K562 (cell line): ENCODE measurements around the gene ARHGEF4. TPM values are rescaled to one million over a fixed set of nuclear protein-coding genes. Genes with fewer than 3 reads are reported as not detected.

Source experiments
- ATAC-seq: fragments of 200-7000 bp; cut with Tn5 transposase; 3 replicates; pipeline ENCODE4 v1.9.1; 2020; ENCODE audit warnings: moderate library complexity
- BruUV-seq: library from RNA; stranded (reverse); fragments of 400-500 nt; replicated peaks from 2 replicates; lab custom pipeline; 2021; lab: Mats Ljungman, UMichigan
- CTCF ChIA-PET: fragments of 300-600 bp; formaldehyde crosslinking; extraction: SDS; loops from one replicate; lab custom pipeline; 2021; ENCODE audit warnings: low intra/inter-chr PET ratio; lab: Yijun Ruan, JAX
- POLR2A ChIA-PET: fragments of 300-600, 350-650 bp; sonication (Branson Sonifier 250); formaldehyde crosslinking; extraction: SDS; loops from one replicate; lab custom pipeline; 2021; ENCODE audit warnings: antibody characterized with exemption, inconsistent platforms; lab: Yijun Ruan, JAX
- DNase-seq, 4 experiments: peaks; one replicate each; pipeline versions ENCODE4 v3.0.0 to v3.0.0-alpha.2; 2011 to 2018; ENCODE audit warnings: low spot score in 3 of 4, mixed read lengths in 3 of 4; ENCODE audit errors: extremely low read depth in 1 of 4
- FAIRE-seq: peaks from 2 replicates; lab custom pipeline; 2011; peaks lifted over from hg19 to GRCh38; lab: Jason Lieb, UNC
- H2AFZ ChIP-seq: 2 replicates; pipeline ENCODE4 v1.6.0; 2011; ENCODE audit warnings: low read depth, low read length, control low read depth, inconsistent platforms
- H3K27ac ChIP-seq: fragments of 200-600 bp; 3 replicates; pipeline ENCODE4 v1.8.0; 2011; ENCODE audit warnings: low read depth, mild to moderate bottlenecking, control low read depth, inconsistent platforms, low read length, moderate library complexity, mixed read lengths; ENCODE audit errors: extremely low read depth
- H3K27me3 ChIP-seq, 2 experiments: fragments of 300-600 bp in 1 of 2; 2 replicates in 1 of 2; 3 replicates in 1 of 2; pipeline versions ENCODE4 v1.6.0 to v1.8.0; 2011; ENCODE audit warnings: inconsistent platforms in 2 of 2, low read length in 2 of 2, mild to moderate bottlenecking in 1 of 2, mixed read lengths in 1 of 2, moderate library complexity in 1 of 2; ENCODE audit not compliant: control insufficient read depth in 2 of 2, insufficient read depth in 2 of 2
- H3K36me3 ChIP-seq: fragments of 300-600 bp; 3 replicates; pipeline ENCODE4 v1.8.0; 2011; ENCODE audit warnings: mild to moderate bottlenecking, low read length, inconsistent platforms; ENCODE audit not compliant: control insufficient read depth, insufficient read depth
- H3K4me1 ChIP-seq, 2 experiments: fragments of 200-600 bp in 1 of 2; replicated peaks in 1 of 2; 2 replicates in 1 of 2; 3 replicates in 1 of 2; pipeline versions ENCODE4 v1.5.1 to v1.8.0; 2011; ENCODE audit warnings: inconsistent platforms in 2 of 2, low read length in 2 of 2, mild to moderate bottlenecking in 1 of 2, mixed read lengths in 1 of 2, moderate library complexity in 1 of 2; ENCODE audit not compliant: control insufficient read depth in 2 of 2, insufficient read depth in 2 of 2
- H3K4me2 ChIP-seq: 2 replicates; pipeline ENCODE4 v1.6.1; 2011; ENCODE audit warnings: low read length, control low read depth, inconsistent platforms, mixed read lengths; ENCODE audit not compliant: insufficient read depth
- H3K4me3 ChIP-seq: fragments of 200-600 bp; sonication (generic), shearing (Covaris generic); 2 replicates; pipeline ENCODE4 v1.5.1; 2016; ENCODE audit warnings: control low read depth, inconsistent platforms
- H3K79me2 ChIP-seq: fragments of 200-600 bp; 3 replicates; pipeline ENCODE4 v1.8.0; 2011; ENCODE audit warnings: low read length, inconsistent platforms; ENCODE audit not compliant: control insufficient read depth, insufficient read depth
- H3K9ac ChIP-seq, 2 experiments: 2 replicates each; pipeline versions ENCODE4 v1.6.0 to v1.6.1; 2011; ENCODE audit warnings: low read depth in 2 of 2, low read length in 2 of 2, control low read depth in 1 of 2, inconsistent platforms in 1 of 2, mild to moderate bottlenecking in 1 of 2, mixed read lengths in 1 of 2; ENCODE audit not compliant: insufficient read depth in 1 of 2
- H3K9me1 ChIP-seq: one replicate; pipeline ENCODE4 v1.6.0; 2011; ENCODE audit warnings: inconsistent platforms, mild to moderate bottlenecking, low read length, moderate library complexity; ENCODE audit not compliant: control insufficient read depth, insufficient read depth
- H3K9me3 ChIP-seq: replicated peaks from 2 replicates; pipeline ENCODE4 v1.5.1; 2011; ENCODE audit warnings: low read depth, low read length, inconsistent platforms; ENCODE audit not compliant: control insufficient read depth, insufficient read depth
- H4K20me1 ChIP-seq: replicated peaks from 2 replicates; pipeline ENCODE4 v1.6.1; 2011; ENCODE audit warnings: low read length, inconsistent platforms, mixed read lengths; ENCODE audit not compliant: control insufficient read depth, insufficient read depth
- ARID2 ChIP-seq: fragments of 450-650 bp; IDR thresholded peaks from 2 replicates; pipeline ENCODE4 v1.6.1; 2017; ENCODE audit warnings: antibody characterized with exemption, mild to moderate bottlenecking
- ATF4 ChIP-seq: fragments of 450-650 bp; formaldehyde crosslinking; IDR thresholded peaks from 2 replicates; pipeline ENCODE4 v1.4.0; 2022; ENCODE audit warnings: mild to moderate bottlenecking, moderate library complexity
- DACH1 ChIP-seq: fragments of 450-650 bp; IDR thresholded peaks from 2 replicates; pipeline ENCODE4 v1.6.1; 2018; ENCODE audit not compliant: partially characterized antibody
- ERF ChIP-seq: fragments of 450-650 bp; formaldehyde crosslinking; IDR thresholded peaks from 2 replicates; pipeline ENCODE4 v1.4.0; 2020; ENCODE audit warnings: mild to moderate bottlenecking, mixed read lengths
- FOXK2 ChIP-seq, 2 experiments: fragments of 450-650 bp; IDR thresholded peaks in 1 of 2; conservative IDR thresholded peaks in 1 of 2; 2 replicates each; pipeline ENCODE4 v1.6.1; 2016; ENCODE audit warnings: low read depth in 2 of 2, mild to moderate bottlenecking in 1 of 2
- JUNB ChIP-seq: fragments of 450-650 bp; formaldehyde crosslinking; conservative IDR thresholded peaks from 2 replicates; pipeline ENCODE4 v1.4.0; 2020; ENCODE audit warnings: mild to moderate bottlenecking
- KAT7 ChIP-seq: sonication (generic); formaldehyde crosslinking; IDR thresholded peaks from 2 replicates; pipeline ENCODE4 v1.8.0; 2022; ENCODE audit warnings: missing genetic modification reagents, mild to moderate bottlenecking, borderline replicate concordance
- KDM1A ChIP-seq, 2 experiments: fragments of 450-650 bp; IDR thresholded peaks; 2 replicates each; pipeline ENCODE4 v1.6.1; 2016; ENCODE audit warnings: mild to moderate bottlenecking in 2 of 2
- KLF1 ChIP-seq: fragments of 450-650 bp; IDR thresholded peaks from 2 replicates; pipeline ENCODE4 v1.6.1; 2016; ENCODE audit warnings: missing genetic modification characterization, missing compliant biosample characterization
- RBM15 ChIP-seq: fragments of 200-400 bp; formaldehyde crosslinking; IDR thresholded peaks from 2 replicates; pipeline ENCODE4 v1.6.1; 2018; ENCODE audit warnings: mild to moderate bottlenecking, low read length, moderate library complexity; ENCODE audit not compliant: insufficient read depth
- REST ChIP-seq, 2 experiments: fragments of 450-650 bp; formaldehyde crosslinking in 1 of 2; IDR thresholded peaks; 2 replicates each; pipeline versions ENCODE4 v1.4.0 to v1.6.1; 2014 to 2020; ENCODE audit warnings: mild to moderate bottlenecking in 2 of 2, borderline replicate concordance in 1 of 2, low read depth in 1 of 2
- TBP ChIP-seq: optimal IDR thresholded peaks from 2 replicates; pipeline ENCODE3; 2011; ENCODE audit warnings: low read depth, low read length, improper control_type of control experiment
- THAP7 ChIP-seq: fragments of 250-450 bp; sonication (Bioruptor Pico); IDR thresholded peaks from 2 replicates; pipeline ENCODE4 v1.5.0; 2021
- WHSC1 ChIP-seq: IDR thresholded peaks from one replicate; pipeline ENCODE4 v1.6.1; 2012; ENCODE audit warnings: low read length, control low read depth, inconsistent platforms
- ZNF695 ChIP-seq: fragments of 450-650 bp; formaldehyde crosslinking; IDR thresholded peaks from 2 replicates; pipeline ENCODE4 v1.4.0; 2020; ENCODE audit warnings: mild to moderate bottlenecking, moderate library complexity
- WGBS: fragments of 100-300 bp; shearing (Covaris generic); methylation state at CpG from one replicate; pipeline ENCODE4 v1.1.6; 2016; ENCODE audit warnings: low coverage, mixed read lengths; ENCODE audit not compliant: insufficient coverage; ENCODE audit errors: missing lambda C conversion rate; 5-methylcytosine and 5-hydroxymethylcytosine counted together
- in situ Hi-C: fragments of 300-500 bp; cut with MboI; formaldehyde crosslinking; loops from 4 replicates; pipeline ENCODE4 v1.15.0; 2018; ENCODE audit warnings: inconsistent platforms, mixed read lengths
- intact Hi-C: fragments of 100-400 bp; cut with micrococcal nuclease; formaldehyde crosslinking; loops from 2 replicates; pipeline ENCODE4 v1.14.2; 2022
- polyA plus RNA-seq, 8 experiments: library from polyadenylated mRNA; depleted of rRNA in 4 of 8; stranded (reverse) in 5 of 8; unstranded in 3 of 8; fragments of >200 nt; fragmentation: Nextera tagmentation in 2 of 8; fragmentation: Illumina TruSeq in 1 of 8; extraction: Ambion mirVana in 2 of 8; extraction: Trizol in 1 of 8; gene quantifications; 2 replicates each; pipeline versions ENCODE4 v1.2.1 to v1.2.3, GENCODE V29; 2011 to 2014; ENCODE audit warnings: inconsistent platforms in 1 of 8, missing spikeins in 1 of 8
- total RNA-seq, 7 experiments: library from RNA; depleted of rRNA in 6 of 7; stranded (reverse); fragments of >200 nt in 6 of 7; fragmentation: Illumina TruSeq in 2 of 7; extraction: Trizol in 2 of 7; gene quantifications; 2 replicates each; pipeline versions ENCODE4 v1.2.1 to v1.2.3, GENCODE V29; 2011 to 2021; ENCODE audit warnings: low replicate concordance in 1 of 7

The ARHGEF4 gene
- total and polyA plus RNA-seq, 9 of the 15 experiments (the other 6 are each of a cell fraction or from before 2014, with no cell fraction given) = not detected

GRCh38 chr2:130842770-130843169 is 6.1 kb downstream of the ARHGEF4 start:
- no peak overlapping the region for H2AFZ ChIP-seq
- no peak overlapping the region for H3K9ac ChIP-seq
- no peak overlapping the region for H3K27ac ChIP-seq
- H4K20me1 ChIP-seq = peaks cover 9% of the 10 kb centered on the region; the same call in 1 of the 2 replicates
- no peaks in the 10 kb centered on the region for H3K9me3 ChIP-seq
- peaks cover 0 to 81% of the 10 kb centered on the region in 2 experiments; a peak in 3 of 5 replicates for H3K27me3 ChIP-seq
- ATAC-seq (no peak), FAIRE-seq (no peak), DNase-seq (no peak)
- POLR2A ChIA-PET = interaction anchor here (1.6 kb wide), 1 partner anchor 15 kb away, joined by 4 read pairs; no protein-coding TSS in a partner anchor
- intact Hi-C loops = no loop called here
- no peaks in the 10 kb centered on the region for H3K36me3 ChIP-seq
- WGBS = 0% methylated on average over 8 of the region's 8 CpGs
- CTCF ChIA-PET = no interaction called here
- no TSS peak for BruUV-seq
- H3K4me2 ChIP-seq = no peak overlapping the region
- peaks cover 3% of the 10 kb centered on the region for H3K9me1 ChIP-seq
- no peak overlapping the region for H3K4me3 ChIP-seq
- in situ Hi-C loops = no loop called here
- no peaks in the 10 kb centered on the region for H3K4me1 ChIP-seq
- H3K79me2 ChIP-seq = no peaks in the 10 kb centered on the region
- TF ChIP-seq ERF (no peak), KLF1 (tag) (no peak), FOXK2 (conservative IDR thresholded peaks at IDR 0.05 in 1 of 2, IDR thresholded peaks at IDR 0.05 in 1 of 2; ENCODE audit: low read depth in 2 of 2) (no peak), ATF4 (CRISPR knock-in tag) (no peak), REST (IDR thresholded peaks at IDR 0.05; ENCODE audit: borderline replicate concordance) (no peak), REST (CRISPR knock-in tag; IDR thresholded peaks at IDR 0.05; ENCODE audit: low read depth) (no peak), TBP (no peak), ARID2 (no peak), KAT7 (CRISPR knock-in tag) (no peak), JUNB (CRISPR knock-in tag) (no peak), THAP7 (no peak), ZNF695 (no peak), DACH1 (no peak), KDM1A (IDR thresholded peaks at IDR 0.05) (no peak), RBM15 (no peak), WHSC1 (no peak)
